Measurements from ENCODE around the gene MTG2.

Gene MTG2

GRCh38 chr20:62208061-62208794, 25.4 kb downstream of the MTG2 start:
- DNase-seq, result no peak

GRCh38 chr20:62208795-62209755, 26.2 kb downstream of the MTG2 start:
- no peak for DNase-seq

GRCh38 chr20:62209850-62210495, 27.1 kb downstream of the MTG2 start:
- DNase-seq, result no peak

GRCh38 chr20:62210496-62210855, 27.6 kb downstream of the MTG2 start:
- no peak for DNase-seq

GRCh38 chr20:62211216-62211615, 28.4 kb downstream of the MTG2 start:
- DNase-seq, result no peak

- DNase-seq, result no peak
Observed at GRCh38 chr20:62211769-62212288, 29.0 kb downstream of the MTG2 start.

- DNase-seq, result no peak
Observed at GRCh38 chr20:62212299-62212698, 29.5 kb downstream of the MTG2 start.

GRCh38 chr20:62214067-62214466, 31.2 kb downstream of the MTG2 start:
- no peak for DNase-seq

- no peak for DNase-seq
Observed at GRCh38 chr20:62215020-62215990, 32.5 kb downstream of the MTG2 start.

GRCh38 chr20:62215991-62216635, 33.3 kb downstream of the MTG2 start:
- no peak for DNase-seq

GRCh38 chr20:62216636-62217566, 34.1 kb downstream of the MTG2 start:
- DNase-seq, result no peak

GRCh38 chr20:62217913-62218773, 35.3 kb downstream of the MTG2 start:
- no peak for DNase-seq

GRCh38 chr20:62219101-62219991, 36.5 kb downstream of the MTG2 start:
- no peak for DNase-seq

GRCh38 chr20:62219992-62220665, 37.3 kb downstream of the MTG2 start, which contains the start of gene HRH3:
HRH3 (minus strand) TSS chr20:62220278; CDS start chr20:62219970, 308 bp downstream.
- no peak for DNase-seq

GRCh38 chr20:62220666-62221568, 38.1 kb downstream of the MTG2 start:
- no peak for DNase-seq

- DNase-seq, result no peak
Observed at GRCh38 chr20:62222266-62222850, 39.5 kb downstream of the MTG2 start.

Data from hematopoietic multipotent progenitor cell treated with erythropoietin and hydrocortisone succinate and interleukin-3 and kit ligand, for 8 days (in vitro differentiated cells).